HG03108 (cell line): ENCODE data around the gene OR11A1.
"Not testable (repeated sequence)": the region's sequence is repeated elsewhere in the genome, so short reads cannot be mapped to it uniquely, and the experiment has no call there.

Source experiments
- ATAC-seq: cut with Tn5 transposase; IDR thresholded peaks from one replicate; pipeline ENCODE4 v1.9.1; 2021; ENCODE audit warnings: moderate library complexity; ENCODE audit not compliant: unreplicated experiment

OR11A1 gene

GRCh38 chr6:29479560-29479959 lies 22.7 kb upstream of the OR11A1 start:
- ATAC-seq, result no peak

DNA sequence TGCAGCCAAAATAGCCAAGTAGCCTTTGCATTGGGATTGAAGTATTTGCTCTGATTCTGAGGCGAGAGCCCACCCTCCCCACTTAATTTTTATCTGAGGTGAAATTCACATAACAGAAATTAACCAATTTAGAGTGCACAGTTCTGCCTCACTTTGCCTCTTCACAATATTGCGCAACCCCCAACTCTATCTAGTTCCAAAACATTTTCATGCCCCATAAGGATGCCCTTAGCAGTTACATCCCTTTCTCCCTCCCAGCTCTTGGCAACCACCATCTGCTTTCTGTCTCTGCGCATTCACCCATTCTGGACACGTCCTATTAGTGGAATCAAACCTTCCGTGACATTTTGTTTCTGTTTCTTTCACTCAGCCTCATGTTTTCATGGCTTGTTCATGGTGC lies 21.9 kb upstream of the OR11A1 start:
- ATAC-seq, result no peak

- no peak for ATAC-seq
Observed at GRCh38 chr6:29477923-29478450, 21.1 kb upstream of the OR11A1 start.

DNA sequence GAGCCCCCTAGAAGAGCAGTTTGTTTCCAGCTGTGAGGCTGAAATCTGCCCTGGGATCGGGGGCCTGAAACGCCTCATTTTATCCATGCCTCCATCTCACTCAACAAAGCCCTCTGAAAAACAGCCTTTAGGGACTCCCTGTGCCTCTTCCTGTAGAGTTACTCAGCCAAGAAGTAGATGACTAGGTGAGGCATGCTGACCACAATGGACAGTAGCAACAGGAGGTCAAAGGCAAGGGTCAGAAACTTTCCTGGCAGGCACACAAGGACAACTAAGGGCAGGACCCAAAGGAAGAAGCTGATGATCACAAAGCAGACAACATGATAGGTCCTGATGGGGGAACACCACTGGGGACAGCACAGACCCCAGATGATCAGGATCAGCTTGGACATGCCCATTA lies 18.1 kb upstream of the OR11A1 start:
- no peak for ATAC-seq

GRCh38 chr6:29466241-29466640 lies 9.4 kb upstream of the OR11A1 start:
- ATAC-seq, result no peak

GRCh38 chr6:29465801-29466200 lies 8.9 kb upstream of the OR11A1 start:
- ATAC-seq, result no peak

- ATAC-seq, result no peak
Observed at GRCh38 chr6:29465279-29465678, 8.4 kb upstream of the OR11A1 start.

DNA sequence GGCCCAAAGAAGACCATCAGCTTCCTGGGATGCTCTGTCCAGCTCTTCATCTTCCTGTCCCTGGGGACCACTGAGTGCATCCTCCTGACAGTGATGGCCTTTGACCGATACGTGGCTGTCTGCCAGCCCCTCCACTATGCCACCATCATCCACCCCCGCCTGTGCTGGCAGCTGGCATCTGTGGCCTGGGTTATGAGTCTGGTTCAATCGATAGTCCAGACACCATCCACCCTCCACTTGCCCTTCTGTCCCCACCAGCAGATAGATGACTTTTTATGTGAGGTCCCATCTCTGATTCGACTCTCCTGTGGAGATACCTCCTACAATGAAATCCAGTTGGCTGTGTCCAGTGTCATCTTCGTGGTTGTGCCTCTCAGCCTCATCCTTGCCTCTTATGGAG lies 5.2 kb upstream of the OR11A1 start:
- ATAC-seq, result no peak

DNA sequence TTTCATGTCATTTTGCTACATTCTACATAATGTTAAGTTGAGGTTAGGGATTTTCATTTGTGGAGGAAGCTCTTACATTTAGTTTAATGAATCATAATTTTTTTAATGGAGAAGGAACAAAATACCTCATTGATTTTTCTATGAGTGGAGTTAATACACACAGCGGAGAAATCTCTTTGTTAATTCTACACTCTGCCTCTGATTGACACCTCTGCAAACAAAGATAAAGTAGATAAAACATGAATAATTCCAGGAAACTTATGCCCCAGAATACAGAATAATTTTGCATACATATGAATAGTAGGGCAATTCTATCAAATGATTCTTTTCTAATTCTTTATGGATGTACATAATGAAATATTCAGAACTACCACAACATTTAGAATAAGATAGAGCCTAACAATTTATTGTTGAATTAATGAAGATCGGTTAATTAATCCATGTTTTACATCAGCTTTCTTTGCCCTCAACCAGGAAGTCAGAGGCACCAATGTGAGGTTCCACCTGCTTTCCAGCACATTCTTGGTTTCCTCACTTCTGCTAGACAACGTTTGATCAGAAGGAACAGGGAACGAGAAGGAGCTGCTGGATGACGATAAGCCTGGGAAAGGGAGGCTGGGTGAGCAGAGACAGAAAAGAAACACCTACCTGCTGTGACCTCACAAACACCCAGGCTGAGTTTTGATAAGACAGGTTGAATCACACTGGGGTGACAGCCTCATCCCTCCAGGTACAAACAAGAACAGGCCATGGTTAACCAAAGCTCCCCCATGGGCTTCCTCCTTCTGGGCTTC lies 4.3 kb upstream of the OR11A1 start:
- ATAC-seq, result no peak

- ATAC-seq, result no peak
Observed at GRCh38 chr6:29451471-29452193, 5.2 kb downstream of the OR11A1 start.

GRCh38 chr6:29447670-29448069 lies 9.2 kb downstream of the OR11A1 start:
- no peak for ATAC-seq

GRCh38 chr6:29444031-29444430 lies 12.8 kb downstream of the OR11A1 start:
- ATAC-seq, result not testable (repeated sequence)

DNA sequence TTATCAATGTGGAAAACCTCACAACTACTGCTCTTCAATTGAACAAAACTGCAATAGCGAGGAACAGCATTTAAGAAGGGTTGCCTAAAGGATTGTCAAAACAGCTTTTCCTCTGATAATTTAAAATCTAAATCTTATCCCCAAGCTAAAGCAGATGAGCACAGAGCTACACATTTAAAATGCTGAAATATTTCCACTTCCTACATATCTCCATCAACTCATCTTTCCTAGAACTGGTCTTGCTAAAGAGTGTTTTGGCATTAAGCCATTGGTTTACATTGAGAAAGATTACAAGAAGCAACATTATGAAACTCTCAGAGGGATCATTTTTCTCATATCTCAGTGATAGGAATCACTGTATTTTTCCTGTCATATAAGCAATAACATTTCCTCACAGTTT lies 14.2 kb downstream of the OR11A1 start:
- no peak for ATAC-seq

DNA sequence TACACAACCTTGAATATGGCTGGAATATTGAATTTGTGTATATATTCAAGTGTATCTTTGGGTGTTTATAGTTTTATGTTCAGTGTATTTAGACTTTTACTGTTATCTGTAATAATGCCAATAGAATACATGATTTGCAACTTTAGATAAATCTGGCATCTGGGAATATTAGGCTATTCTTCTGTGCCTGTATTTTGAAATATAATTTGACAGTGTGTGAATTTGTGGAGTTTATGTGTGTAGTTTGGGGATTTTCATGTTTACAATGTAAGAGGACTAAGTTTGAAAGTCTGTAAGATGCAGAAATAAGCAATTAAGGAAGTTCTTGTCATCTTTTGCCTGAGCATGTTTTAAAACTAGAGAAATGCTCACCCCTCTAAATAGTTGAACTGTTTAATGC lies 17.9 kb downstream of the OR11A1 start, which contains the start of gene OR10C1:
Gene OR10C1 (plus strand): TSS at position 301 of the 400 bp plus-strand sequence. CDS start 710 bp downstream, outside the sequence.
- no peak for ATAC-seq

DNA sequence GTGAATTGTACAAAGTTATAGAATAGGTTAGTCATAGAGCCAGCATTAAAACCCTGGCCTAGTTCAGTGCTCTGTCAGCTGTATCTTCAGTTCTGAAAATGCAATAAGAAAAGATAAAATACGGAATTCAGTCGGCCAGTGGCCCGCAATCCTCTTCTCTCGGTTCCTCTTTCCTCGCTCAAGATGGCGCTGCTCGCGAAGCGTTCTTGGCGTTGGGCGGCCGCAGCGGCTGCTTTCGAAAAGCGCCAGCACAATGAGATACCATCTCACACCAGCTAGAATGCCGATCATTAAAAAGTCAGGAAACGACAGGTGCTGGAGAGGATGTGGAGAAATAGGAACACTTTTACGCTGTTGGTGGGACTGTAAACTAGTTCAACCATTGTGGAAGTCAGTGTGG lies 20.1 kb downstream of the OR11A1 start:
- not testable (repeated sequence) for ATAC-seq

DNA sequence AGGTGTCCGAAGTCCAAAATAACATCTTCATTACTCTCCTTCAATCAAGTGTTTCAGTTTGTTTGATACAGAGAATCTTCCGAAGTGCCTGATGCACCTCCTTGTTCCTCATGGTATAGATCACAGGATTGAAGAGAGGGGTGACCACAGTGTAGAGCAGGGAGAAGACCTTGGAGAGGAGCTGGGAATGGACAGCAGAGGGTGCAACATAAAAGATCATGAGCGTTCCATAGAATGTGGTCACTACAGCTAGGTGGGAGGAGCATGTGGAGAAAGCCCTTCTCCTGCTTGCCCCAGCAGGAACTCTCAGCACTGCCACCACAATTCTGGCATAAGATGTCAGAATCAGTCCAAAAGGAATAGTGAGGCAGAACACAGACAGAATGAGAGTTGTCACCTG lies 30.2 kb downstream of the OR11A1 start:
- ATAC-seq, result no peak

DNA sequence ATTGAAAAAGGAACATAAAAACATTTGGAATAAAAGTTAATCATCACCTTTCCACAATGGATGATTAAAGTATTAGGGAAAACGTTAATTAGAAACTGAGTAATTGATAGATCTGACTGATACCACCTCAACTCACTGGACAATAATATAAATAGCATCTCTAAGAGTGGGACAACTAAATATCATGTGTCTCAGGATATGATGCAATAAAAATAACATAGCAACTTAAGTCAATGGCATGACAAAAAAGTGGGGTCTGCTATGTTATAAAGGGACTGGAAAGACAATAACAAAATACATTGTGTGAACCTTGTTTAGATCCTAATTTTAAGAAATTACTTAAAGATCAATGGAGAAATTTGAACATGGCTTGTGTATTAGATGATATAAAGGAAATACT lies 31.8 kb downstream of the OR11A1 start:
- no peak for ATAC-seq

DNA sequence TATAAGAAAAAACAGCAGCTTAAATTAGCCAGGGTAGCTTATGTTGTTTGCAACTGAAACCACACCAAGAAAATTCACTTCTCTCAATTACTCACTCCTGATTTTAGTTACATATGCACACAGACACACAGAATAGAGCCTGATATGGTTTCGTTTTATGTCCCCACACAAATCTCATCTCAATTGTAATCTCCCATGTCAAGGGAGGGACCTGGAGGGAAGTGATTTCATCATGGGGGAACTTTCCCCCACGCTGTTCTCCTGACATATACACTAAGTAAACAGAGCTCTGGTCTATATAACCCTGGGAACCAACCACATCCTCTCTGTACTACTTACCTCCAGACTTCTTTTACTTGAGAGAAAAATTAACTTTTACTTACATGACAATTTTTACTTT lies 32.3 kb downstream of the OR11A1 start:
- no peak for ATAC-seq

DNA sequence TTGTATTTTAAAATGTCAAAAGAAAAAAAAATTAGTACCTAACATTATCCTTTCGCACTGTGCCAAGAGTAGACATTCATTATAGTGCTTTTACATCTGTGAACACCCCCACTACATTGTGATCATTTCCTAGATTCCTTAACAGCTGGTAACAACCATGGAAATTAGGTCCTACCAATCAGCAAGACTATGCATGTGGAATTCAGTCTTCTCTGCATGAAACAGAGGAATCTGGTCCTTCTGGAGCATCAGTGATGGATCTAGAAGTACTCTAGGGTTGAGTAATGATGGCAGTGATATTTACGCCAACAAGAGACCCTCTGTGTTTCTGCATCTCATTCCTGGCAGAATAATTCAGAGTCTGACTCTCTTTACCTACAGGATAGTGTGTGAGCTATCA lies 32.7 kb downstream of the OR11A1 start:
- no peak for ATAC-seq

GRCh38 chr6:29419516-29419915 lies 37.4 kb downstream of the OR11A1 start:
- no peak for ATAC-seq

DNA sequence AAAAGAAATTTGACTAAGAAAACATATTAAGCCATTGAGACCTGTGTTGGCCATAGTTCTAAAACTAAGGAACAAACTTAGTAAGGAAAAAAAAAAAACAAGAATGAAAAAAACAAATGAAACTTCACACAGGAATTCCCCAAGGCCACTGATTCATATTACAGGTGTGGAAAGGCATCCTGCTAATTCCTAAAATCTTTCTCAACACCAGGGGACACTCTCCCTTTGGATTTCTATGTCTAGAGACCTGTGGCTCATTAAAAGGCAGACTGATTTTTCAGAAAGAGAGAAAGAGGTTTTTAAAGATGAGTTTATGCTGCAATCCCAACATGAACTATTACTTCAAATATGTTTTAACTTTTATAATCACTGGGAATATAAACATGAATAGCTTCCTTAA lies 42.3 kb downstream of the OR11A1 start, which contains the start of gene OR12D1:
Gene OR12D1 (plus strand): TSS at position 341 of the 400 bp plus-strand sequence.
- ATAC-seq, result no peak

- ATAC-seq, result no peak
Observed at GRCh38 chr6:29403801-29404200, 53.1 kb downstream of the OR11A1 start.
